GM12878 (cell line): ENCODE data around the gene PROCA1. TPM values are rescaled to one million over a fixed set of nuclear protein-coding genes. Genes with fewer than 3 reads are reported as not detected.

Experiments used
- CREM ChIP-seq: IDR thresholded peaks from 2 replicates; pipeline ENCODE4 v1.6.1; 2014; ENCODE audit warnings: antibody characterized with exemption, low read depth
- CTCF ChIP-seq, 3 experiments: IDR thresholded peaks in 2 of 3; conservative IDR thresholded peaks in 1 of 3; 2 replicates each; pipeline ENCODE4 v1.5.1; 2011; ENCODE audit warnings: low read depth in 3 of 3, low read length in 3 of 3, mild to moderate bottlenecking in 3 of 3, control low read depth in 2 of 3, moderate library complexity in 2 of 3, inconsistent platforms in 1 of 3, mixed read lengths in 1 of 3; ENCODE audit not compliant: control insufficient read depth in 2 of 3, insufficient read depth in 1 of 3; ENCODE audit errors: extremely low read depth in 1 of 3
- FOS ChIP-seq: IDR thresholded peaks from 3 replicates; pipeline ENCODE4 v1.6.1; 2011; ENCODE audit warnings: borderline replicate concordance; ENCODE audit not compliant: insufficient read length; ENCODE audit errors: extremely low read depth
- IKZF1 ChIP-seq: fragments of 450-650 bp; conservative IDR thresholded peaks from 2 replicates; pipeline ENCODE4 v1.6.1; 2017; ENCODE audit warnings: antibody characterized with exemption, mild to moderate bottlenecking
- MEF2A ChIP-seq: IDR thresholded peaks from 2 replicates; pipeline ENCODE4 v1.6.1; 2011; ENCODE audit warnings: low read depth, mild to moderate bottlenecking, low read length, moderate library complexity; ENCODE audit not compliant: insufficient read depth
- MEF2B ChIP-seq: fragments of 450-650 bp; IDR thresholded peaks from 2 replicates; pipeline ENCODE4 v1.6.1; 2018; ENCODE audit warnings: mild to moderate bottlenecking, moderate library complexity; ENCODE audit not compliant: partially characterized antibody, poor library complexity, severe bottlenecking
- NBN ChIP-seq: fragments of 450-650 bp; IDR thresholded peaks from 2 replicates; pipeline ENCODE4 v1.6.1; 2016
- NRF1 ChIP-seq: conservative IDR thresholded peaks from 2 replicates; pipeline ENCODE4 v1.6.1; 2011; ENCODE audit warnings: mild to moderate bottlenecking, low read depth, low read length, improper control_type of control experiment
- PML ChIP-seq: IDR thresholded peaks from 2 replicates; pipeline ENCODE4 v1.6.1; 2012; ENCODE audit warnings: low read length, inconsistent platforms
- POU2F2 ChIP-seq: IDR thresholded peaks from 3 replicates; pipeline ENCODE4 v1.6.1; 2011; ENCODE audit warnings: low read depth, mild to moderate bottlenecking, low read length, borderline replicate concordance
- RAD21 ChIP-seq: IDR thresholded peaks from 2 replicates; pipeline ENCODE4 v1.6.1; 2011; ENCODE audit warnings: mild to moderate bottlenecking, low read depth, low read length, moderate library complexity; ENCODE audit not compliant: insufficient read depth
- REST ChIP-seq: IDR thresholded peaks from 2 replicates; pipeline ENCODE4 v1.6.1; 2012; ENCODE audit warnings: mild to moderate bottlenecking, low read depth, low read length
- SKIL ChIP-seq: fragments of 450-650 bp; IDR thresholded peaks from 2 replicates; pipeline ENCODE4 v1.6.1; 2017; ENCODE audit warnings: mild to moderate bottlenecking, low read depth, inconsistent platforms; ENCODE audit not compliant: poor library complexity, severe bottlenecking
- TCF3 ChIP-seq: IDR thresholded peaks from 2 replicates; pipeline ENCODE4 v1.6.1; 2012; ENCODE audit warnings: low read depth, mild to moderate bottlenecking, low read length, borderline replicate concordance; ENCODE audit not compliant: insufficient read depth
- ZNF217 ChIP-seq: fragments of 450-650 bp; IDR thresholded peaks from 2 replicates; pipeline ENCODE4 v1.6.1; 2017; ENCODE audit warnings: antibody characterized with exemption, mild to moderate bottlenecking
- polyA plus RNA-seq, 11 experiments: library from polyadenylated mRNA; depleted of rRNA in 4 of 11; unstranded in 6 of 11; stranded (reverse) in 5 of 11; fragments of >200 nt; fragmentation: Nextera tagmentation in 4 of 11; fragmentation: Illumina TruSeq in 1 of 11; extraction: Ambion mirVana in 4 of 11; extraction: Trizol in 1 of 11; gene quantifications; 1 replicate in 1 of 11; 2 replicates in 10 of 11; pipeline versions ENCODE4 v1.2.1 to v1.2.3, GENCODE V29; 2011 to 2016; ENCODE audit warnings: inconsistent platforms in 2 of 11, missing spikeins in 2 of 11, low read depth in 1 of 11
- total RNA-seq, 4 experiments: library from RNA; depleted of rRNA in 3 of 4; stranded (reverse); fragments of >200 nt in 3 of 4; fragmentation: Illumina TruSeq in 1 of 4; extraction: Trizol in 1 of 4; gene quantifications; 2 replicates each; pipeline versions ENCODE4 v1.2.1 to v1.2.3, GENCODE V29; 2013 to 2021

PROCA1 gene
- total and polyA plus RNA-seq, 10 of the 15 experiments (the other 5 are each of a cell fraction or from before 2014, with no cell fraction given): 0.35 to 4.8 (median 1.4) TPM

DNA sequence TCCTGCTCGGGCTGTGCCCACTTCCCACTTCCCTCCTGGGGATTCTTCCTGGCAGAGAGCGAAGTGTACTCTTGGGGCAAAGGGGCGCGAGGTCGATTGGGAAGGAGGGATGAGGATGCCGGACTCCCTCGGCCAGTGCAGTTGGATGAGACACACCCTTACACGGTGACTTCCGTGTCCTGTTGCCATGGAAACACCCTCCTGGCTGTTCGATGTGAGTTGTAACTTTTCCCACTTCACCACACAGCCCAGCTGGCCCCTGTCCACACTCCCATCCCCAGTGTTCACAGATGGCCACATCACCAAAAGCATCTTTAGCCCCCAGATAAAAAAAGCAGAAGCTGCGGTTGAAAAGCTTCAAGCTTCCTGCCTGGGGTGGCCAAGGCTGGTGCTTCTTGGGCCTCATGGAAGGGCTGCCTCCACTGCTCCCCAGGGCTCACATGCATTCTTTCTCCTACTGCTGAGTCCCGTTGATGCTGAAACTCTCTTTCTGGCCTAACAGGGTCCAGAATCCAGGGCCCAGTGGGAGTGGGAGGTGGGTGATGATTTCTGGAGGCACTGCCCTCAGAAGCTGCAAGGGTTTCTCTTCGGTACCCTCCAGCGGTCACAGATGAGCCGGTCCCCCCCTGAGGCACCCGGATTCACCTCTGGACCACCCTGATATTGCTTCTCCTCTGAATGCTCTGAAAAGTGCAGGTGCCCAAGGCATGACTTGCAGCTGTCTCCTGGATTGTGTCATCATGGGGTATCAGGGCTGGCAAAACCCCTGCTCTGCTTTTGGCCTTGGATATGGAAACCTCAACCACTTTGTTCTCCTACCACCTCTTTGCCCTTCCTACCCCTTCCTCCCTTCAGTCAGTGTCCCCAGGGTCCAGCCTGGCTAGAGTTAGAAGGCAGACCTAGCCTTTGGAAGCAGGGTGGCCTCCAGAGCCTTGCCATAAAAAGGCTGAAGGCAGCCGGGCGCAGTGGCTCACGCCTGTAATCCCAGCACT lies 30.0 kb upstream of the PROCA1 start (continued):
- TF ChIP-seq REST: no peak
- peak; percentile 47 for TF ChIP-seq MEF2B
- no peak for TF ChIP-seq SKIL
- peak; percentile 35; the same call in 1 of the 2 replicates for TF ChIP-seq NBN
- peak; percentile 87 for TF ChIP-seq IKZF1
- TF ChIP-seq PML: no peak
- peak; percentile 43; the same call in 1 of the 2 replicates for TF ChIP-seq TCF3
- TF ChIP-seq NRF1: no peak
- TF ChIP-seq CTCF (IDR thresholded peaks at IDR 0.05 in 2 of 3, conservative IDR thresholded peaks at IDR 0.05 in 1 of 3; ENCODE audit: control insufficient read depth in 2 of 3, extremely low read depth in 1 of 3, insufficient read depth in 1 of 3, low read depth in 3 of 3, low read length in 3 of 3): no peak
- TF ChIP-seq FOS: no peak
- TF ChIP-seq CREM: no peak
- TF ChIP-seq RAD21: no peak
- TF ChIP-seq ZNF217: no peak
- TF ChIP-seq POU2F2: peak; percentile 9; the same call in 1 of the 3 replicates
- peak; percentile 61; the same call in 1 of the 2 replicates for TF ChIP-seq MEF2A
